Measurements from ENCODE around the gene FBXL19. TPM values are rescaled to one million over a fixed set of nuclear protein-coding genes. Genes with fewer than 3 reads are reported as not detected.
A peak's percentile ranks its signal among the peaks of the same experiment; 100 is the strongest.

FBXL19 gene
- total and polyA plus RNA-seq, 9 of the 15 experiments (the other 6 are each of a cell fraction or from before 2014, with no cell fraction given) = 0.13 to 48.0 (median 13.5) TPM; not detected in 1

- in situ Hi-C loops (cut with MboI) (loop anchor here (10.0 to 25.0 kb wide), 2 partner anchors 324 to 446 kb away; partner anchors contain the start of genes COX6A2 and ZNF843), intact Hi-C loops (cut with micrococcal nuclease) (loop anchor here (5.0 kb wide), 2 partner anchors 41 to 81 kb away; partner anchors contain the start of genes STX4, ZNF646 and ZNF668)
- no peaks in the 10 kb centered on the region for H3K9me3 ChIP-seq (replicated peaks; ENCODE audit: control insufficient read depth, insufficient read depth, low read depth, low read length)
- peak overlapping the region in 1 of 2 experiments; percentile 49; a peak in 2 of 4 replicates for H3K9ac ChIP-seq (ENCODE audit: insufficient read depth in 1 of 2, low read depth in 2 of 2, low read length in 2 of 2)
- H3K27me3 ChIP-seq (ENCODE audit: control insufficient read depth in 2 of 2, insufficient read depth in 2 of 2, low read length in 2 of 2) = no peaks in the 10 kb centered on the region
- no TSS peak for BruUV-seq (replicated peaks)
- H3K4me2 ChIP-seq (ENCODE audit: insufficient read depth, low read length) = no peak overlapping the region
- H3K27ac ChIP-seq (ENCODE audit: extremely low read depth, low read depth, low read length) = no peak overlapping the region
- H2AFZ ChIP-seq (ENCODE audit: low read depth, low read length) = no peak overlapping the region
- TF ChIP-seq CGGBP1 (CRISPR knock-in tag; IDR thresholded peaks at IDR 0.05) (no peak), MAFK (IDR thresholded peaks at IDR 0.05; ENCODE audit: low read length) (no peak), ETV5 (CRISPR knock-in tag; IDR thresholded peaks at IDR 0.05; ENCODE audit: low read depth) (no peak), FOXP1 (CRISPR knock-in tag; IDR thresholded peaks at IDR 0.05) (no peak), TFE3 (CRISPR knock-in tag; IDR thresholded peaks at IDR 0.05) (no peak), ZNF707 (CRISPR knock-in tag; conservative IDR thresholded peaks at IDR 0.05) (no peak), SMARCA5 (IDR thresholded peaks at IDR 0.05) (no peak), FOXA1 (IDR thresholded peaks at IDR 0.05; ENCODE audit: borderline replicate concordance) (no peak), MAFF (IDR thresholded peaks at IDR 0.05; ENCODE audit: low read length) (no peak), TRIM24 (IDR thresholded peaks at IDR 0.05) (no peak), HMG20A (CRISPR knock-in tag; conservative IDR thresholded peaks at IDR 0.05) (no peak), NR2C1 (IDR thresholded peaks at IDR 0.05) (no peak), NR2C1 (tag; IDR thresholded peaks at IDR 0.05) (no peak), MECOM (CRISPR knock-in tag; IDR thresholded peaks at IDR 0.05) (no peak), ZNF766 (CRISPR knock-in tag; conservative IDR thresholded peaks at IDR 0.05) (no peak), ZFP36 (IDR thresholded peaks at IDR 0.05; ENCODE audit: low read depth, low read length, partially characterized antibody) (no peak), ATF1 (CRISPR knock-in tag; IDR thresholded peaks at IDR 0.05) (no peak), ATF1 (tag; IDR thresholded peaks at IDR 0.05) (no peak), PREB (CRISPR knock-in tag; IDR thresholded peaks at IDR 0.05) (no peak), THAP12 (CRISPR knock-in tag; IDR thresholded peaks at IDR 0.05) (no peak), ZNF121 (CRISPR knock-in tag; conservative IDR thresholded peaks at IDR 0.05) (no peak)
- no peak for FAIRE-seq
- H3K4me1 ChIP-seq (replicated peaks in 1 of 2; ENCODE audit: control insufficient read depth in 2 of 2, insufficient read depth in 2 of 2, low read length in 2 of 2) = peaks cover 18 to 51% of the 10 kb centered on the region in 2 experiments
- no peaks in the 10 kb centered on the region for H4K20me1 ChIP-seq (replicated peaks; ENCODE audit: control insufficient read depth, insufficient read depth, low read length)
- H3K36me3 ChIP-seq (ENCODE audit: control insufficient read depth, insufficient read depth, low read length) = peaks cover 18% of the 10 kb centered on the region; the same call in 1 of the 3 replicates
- CTCF ChIA-PET (ENCODE audit: low intra/inter-chr PET ratio) = no interaction called here
- peaks cover 4% of the 10 kb centered on the region; the same call in 1 of the 3 replicates for H3K79me2 ChIP-seq (ENCODE audit: control insufficient read depth, insufficient read depth, low read length)
- DNase-seq (ENCODE audit: extremely low read depth in 1 of 4, low spot score in 3 of 4) = no peak
- POLR2A ChIA-PET = interaction anchor here (0.5 to 0.8 kb wide), 3 partner anchors 8 to 76 kb away, joined by 3 read pairs; no protein-coding TSS in a partner anchor
- 75% methylated on average over 8 of the region's 8 CpGs for WGBS (ENCODE audit: insufficient coverage, low coverage, missing lambda C conversion rate)
- no peak for ATAC-seq
- H3K9me1 ChIP-seq (ENCODE audit: control insufficient read depth, insufficient read depth, low read length) = no peaks in the 10 kb centered on the region
- no peak overlapping the region for H3K4me3 ChIP-seq
Measured at GRCh38 chr16:30991052-30991451, 67.7 kb downstream of the FBXL19 start.

All from K562 (cell line).